WTC11 (cell line): ENCODE measurements around the gene TMEM79. TPM values are rescaled to one million over a fixed set of nuclear protein-coding genes. Genes with fewer than 3 reads are reported as not detected.
"Not testable (repeated sequence)": the region's sequence is repeated elsewhere in the genome, so short reads cannot be mapped to it uniquely, and the experiment has no call there.

Experiments
- ATAC-seq: fragments of 200-7000 bp; cut with Tn5 transposase; 2 replicates; pipeline ENCODE4 v1.10.0; 2021; ENCODE audit warnings: mild to moderate bottlenecking, moderate library complexity
- CTCF ChIA-PET: fragments of 300-600 bp; sonication (Branson Sonifier 250); formaldehyde crosslinking; loops from one replicate; lab custom pipeline; 2021; ENCODE audit warnings: antibody characterized with exemption; lab: Charles Lee
- POLR2A ChIA-PET: fragments of 350-600 bp; sonication (Branson Sonifier 250); formaldehyde crosslinking; loops from one replicate; lab custom pipeline; 2021; ENCODE audit warnings: antibody characterized with exemption; lab: Charles Lee
- DNase-seq: peaks from one replicate; pipeline ENCODE4 v3.0.0; 2021; ENCODE audit warnings: low spot score
- H3K27ac Mint-ChIP-seq: 2 replicates; pipeline ENCODE4 v1.8.0; 2021; ENCODE audit warnings: mixed read lengths
- H3K27me3 Mint-ChIP-seq: 2 replicates; pipeline ENCODE4 v1.8.0; 2021; ENCODE audit warnings: low read depth, mild to moderate bottlenecking, moderate library complexity, mixed read lengths
- H3K36me3 Mint-ChIP-seq: 2 replicates; pipeline ENCODE4 v1.8.0; 2021; ENCODE audit warnings: mixed read lengths
- H3K4me1 Mint-ChIP-seq: 2 replicates; pipeline ENCODE4 v1.8.0; 2022; ENCODE audit warnings: mixed read lengths
- H3K4me3 Mint-ChIP-seq: 2 replicates; pipeline ENCODE4 v1.8.0; 2021; ENCODE audit warnings: mild to moderate bottlenecking, moderate library complexity, mixed read lengths
- H3K9me3 Mint-ChIP-seq: 2 replicates; pipeline ENCODE4 v1.8.0; 2021; ENCODE audit warnings: mixed read lengths
- CREM ChIP-seq: sonication (generic); formaldehyde crosslinking; IDR thresholded peaks from 2 replicates; pipeline ENCODE4 v1.8.1; 2022; ENCODE audit warnings: mild to moderate bottlenecking, missing genetic modification reagents, moderate library complexity
- ERG ChIP-seq: fragments of 250-450 bp; sonication (Bioruptor Pico); IDR thresholded peaks from 2 replicates; pipeline ENCODE4 v1.8.0; 2021; ENCODE audit warnings: mild to moderate bottlenecking
- ETV6 ChIP-seq: sonication (generic); formaldehyde crosslinking; IDR thresholded peaks from 2 replicates; pipeline ENCODE4 v1.8.1; 2022; ENCODE audit warnings: mild to moderate bottlenecking, missing genetic modification reagents
- FOXP4 ChIP-seq: sonication (generic); formaldehyde crosslinking; IDR thresholded peaks from 2 replicates; pipeline ENCODE4 v1.8.0; 2022; ENCODE audit warnings: mild to moderate bottlenecking, missing genetic modification reagents
- GABPB1 ChIP-seq: sonication (generic); formaldehyde crosslinking; IDR thresholded peaks from 2 replicates; pipeline ENCODE4 v1.8.1; 2023; ENCODE audit warnings: mild to moderate bottlenecking, missing genetic modification reagents
- JUN ChIP-seq: sonication (generic); formaldehyde crosslinking; IDR thresholded peaks from 2 replicates; pipeline ENCODE4 v1.8.0; 2023; ENCODE audit warnings: mild to moderate bottlenecking, missing genetic modification reagents
- MLX ChIP-seq: sonication (generic); formaldehyde crosslinking; IDR thresholded peaks from 2 replicates; pipeline ENCODE4 v1.8.1; 2023; ENCODE audit warnings: mild to moderate bottlenecking, missing genetic modification reagents, moderate library complexity
- RORB ChIP-seq: fragments of 250-450 bp; sonication (Bioruptor Pico); IDR thresholded peaks from 2 replicates; pipeline ENCODE4 v1.9.0; 2021; ENCODE audit warnings: mild to moderate bottlenecking
- ZBTB21 ChIP-seq: sonication (generic); formaldehyde crosslinking; IDR thresholded peaks from 2 replicates; pipeline ENCODE4 v1.8.1; 2023; ENCODE audit warnings: mild to moderate bottlenecking, missing genetic modification reagents, borderline replicate concordance
- ZNF281 ChIP-seq: sonication (generic); formaldehyde crosslinking; IDR thresholded peaks from 2 replicates; pipeline ENCODE4 v1.8.0; 2023; ENCODE audit warnings: mild to moderate bottlenecking, missing genetic modification reagents
- ZNF423 ChIP-seq: fragments of 250-450 bp; sonication (Bioruptor Pico); IDR thresholded peaks from 2 replicates; pipeline ENCODE4 v2.1.2; 2022; ENCODE audit warnings: mild to moderate bottlenecking, moderate library complexity
- ZNF425 ChIP-seq: fragments of 250-450 bp; sonication (Bioruptor Pico); conservative IDR thresholded peaks from 2 replicates; pipeline ENCODE4 v1.9.0; 2021; ENCODE audit warnings: mild to moderate bottlenecking
- ZNF512 ChIP-seq: sonication (generic); formaldehyde crosslinking; IDR thresholded peaks from 2 replicates; pipeline ENCODE4 v1.8.1; 2022; ENCODE audit warnings: missing genetic modification reagents, borderline replicate concordance
- ZNF671 ChIP-seq: fragments of 250-450 bp; sonication (Bioruptor Pico); IDR thresholded peaks from 2 replicates; pipeline ENCODE4 v1.8.0; 2021; ENCODE audit warnings: mild to moderate bottlenecking
- total RNA-seq: library from RNA; stranded (reverse); gene quantifications from 3 replicates; pipeline ENCODE4 v1.2.3, GENCODE V29; 2021

The TMEM79 gene
- total RNA-seq, 1 experiment from 2014 or later = 2.2 TPM

- CTCF ChIA-PET = interaction anchor here (0.7 to 1.8 kb wide), 18 partner anchors 10 to 183 kb away, joined by 3 to 14 read pairs (median 4); partner anchors contain the start of genes CCT3, SMG5, TMEM79 and TSACC
- DNase-seq = no peak
Measured at GRCh38 chr1:156319664-156320063, 35.5 kb downstream of the TMEM79 start.

GRCh38 chr1:156320560-156320959 is 36.4 kb downstream of the TMEM79 start:
- H3K27ac Mint-ChIP-seq = no peak overlapping the region
- H3K27me3 Mint-ChIP-seq = no peaks in the 10 kb centered on the region
- H3K4me1 Mint-ChIP-seq = no peaks in the 10 kb centered on the region
- ChIA-PET CTCF (interaction anchor here (1.6 kb wide), 1 partner anchor 37 kb away, joined by 6 read pairs; the partner anchor contains the start of gene TMEM79), POLR2A (no interaction called here)
- H3K9me3 Mint-ChIP-seq = no peaks in the 10 kb centered on the region
- no peak overlapping the region for H3K4me3 Mint-ChIP-seq
- H3K36me3 Mint-ChIP-seq = peaks cover 83% of the 10 kb centered on the region
- DNase-seq (no peak), ATAC-seq (no peak)
- TF ChIP-seq MLX (CRISPR knock-in tag) (no peak), CREM (no peak), JUN (CRISPR knock-in tag) (no peak), ZNF425 (CRISPR knock-in tag) (no peak), GABPB1 (CRISPR knock-in tag) (no peak), ZNF423 (CRISPR knock-in tag) (no peak), RORB (CRISPR knock-in tag) (no peak)

More at GRCh38 chr1:156319664-156320063, 35.5 kb downstream of the TMEM79 start:
- no peaks in the 10 kb centered on the region for H3K9me3 Mint-ChIP-seq
- no peak for ATAC-seq
- no peak overlapping the region for H3K4me3 Mint-ChIP-seq
- no peak overlapping the region for H3K27ac Mint-ChIP-seq
- TF ChIP-seq ZBTB21 (no peak), ZNF281 (no peak), ZNF671 (no peak), ERG (CRISPR knock-in tag) (no peak), ETV6 (CRISPR knock-in tag) (no peak), ZNF512 (CRISPR knock-in tag) (no peak), FOXP4 (CRISPR knock-in tag) (no peak)
- no peaks in the 10 kb centered on the region for H3K4me1 Mint-ChIP-seq
- POLR2A ChIA-PET = no interaction called here
- no peaks in the 10 kb centered on the region for H3K27me3 Mint-ChIP-seq
- peaks cover 85% of the 10 kb centered on the region for H3K36me3 Mint-ChIP-seq

- DNase-seq, H3K4me3 Mint-ChIP-seq, H3K4me1 Mint-ChIP-seq, CTCF ChIA-PET, H3K27me3 Mint-ChIP-seq, H3K27ac Mint-ChIP-seq, ATAC-seq, H3K9me3 Mint-ChIP-seq, POLR2A ChIA-PET: not testable (repeated sequence)
- H3K36me3 Mint-ChIP-seq = peaks cover 63% of the 10 kb centered on the region
Measured at GRCh38 chr1:156323179-156323578, 39.1 kb downstream of the TMEM79 start.
